Keratinocyte (primary cell): Measurements from ENCODE around the gene KIF21A. TPM values are rescaled to one million over a fixed set of nuclear protein-coding genes. Genes with fewer than 3 reads are reported as not detected.

Experiments used
- DNase-seq: peaks from one replicate; pipeline ENCODE4 v3.0.0-alpha.2; 2011; ENCODE audit warnings: low read depth, missing footprints, low spot score
- FAIRE-seq: peaks from 2 replicates; lab custom pipeline; 2011; peaks lifted over from hg19 to GRCh38; lab: Jason Lieb, UNC
- H2AFZ ChIP-seq: 2 replicates; pipeline ENCODE4 v1.6.0; 2012; ENCODE audit warnings: low read length, control low read depth, inconsistent platforms; ENCODE audit not compliant: control insufficient read depth
- H3K27ac ChIP-seq: 2 replicates; pipeline ENCODE4 v1.5.1; 2011; ENCODE audit warnings: low read length; ENCODE audit not compliant: control insufficient read depth, insufficient read depth
- H3K27me3 ChIP-seq: 3 replicates; pipeline ENCODE4 v1.6.0; 2011; ENCODE audit warnings: low read length; ENCODE audit not compliant: control insufficient read depth, insufficient read depth; ENCODE audit errors: extremely low read depth
- H3K36me3 ChIP-seq, 2 experiments: 2 replicates in 1 of 2; 3 replicates in 1 of 2; pipeline ENCODE4 v1.5.1; 2011; ENCODE audit warnings: low read length in 2 of 2, mild to moderate bottlenecking in 1 of 2; ENCODE audit not compliant: control insufficient read depth in 2 of 2, insufficient read depth in 2 of 2; ENCODE audit errors: extremely low read depth in 1 of 2
- H3K4me1 ChIP-seq: 3 replicates; pipeline ENCODE4 v1.5.1; 2011; ENCODE audit warnings: low read length; ENCODE audit not compliant: control insufficient read depth, insufficient read depth; ENCODE audit errors: extremely low read depth
- H3K4me2 ChIP-seq: 3 replicates; pipeline ENCODE4 v1.6.0; 2011; ENCODE audit warnings: low read depth, low read length; ENCODE audit not compliant: control insufficient read depth, insufficient read depth; ENCODE audit errors: extremely low read depth
- H3K4me3 ChIP-seq, 3 experiments: fragments of 200-600 bp in 1 of 3; sonication (generic) in 1 of 3; 2 replicates in 2 of 3; 3 replicates in 1 of 3; pipeline ENCODE4 v1.5.1; 2011 to 2016; ENCODE audit warnings: low read length in 3 of 3, mild to moderate bottlenecking in 3 of 3, control low read depth in 2 of 3, inconsistent platforms in 1 of 3, low read depth in 1 of 3, mixed read lengths in 1 of 3, mixed run types in 1 of 3, moderate library complexity in 1 of 3; ENCODE audit not compliant: control insufficient read depth in 2 of 3, insufficient read depth in 2 of 3; ENCODE audit errors: extremely low read depth in 1 of 3
- H3K79me2 ChIP-seq: 2 replicates; pipeline ENCODE4 v1.6.0; 2012; ENCODE audit warnings: low read length; ENCODE audit not compliant: control insufficient read depth, insufficient read depth
- H3K9ac ChIP-seq: 3 replicates; pipeline ENCODE4 v1.6.0; 2011; ENCODE audit warnings: low read length; ENCODE audit not compliant: control insufficient read depth, insufficient read depth; ENCODE audit errors: extremely low read depth
- H3K9me1 ChIP-seq: 3 replicates; pipeline ENCODE4 v1.6.0; 2011; ENCODE audit warnings: low read length; ENCODE audit not compliant: control insufficient read depth, insufficient read depth; ENCODE audit errors: extremely low read depth
- H3K9me3 ChIP-seq: 2 replicates; pipeline ENCODE4 v1.5.1; 2012; ENCODE audit warnings: low read depth, low read length; ENCODE audit not compliant: control insufficient read depth
- H4K20me1 ChIP-seq: 3 replicates; pipeline ENCODE4 v1.6.0; 2011; ENCODE audit warnings: low read length; ENCODE audit not compliant: control insufficient read depth, insufficient read depth; ENCODE audit errors: extremely low read depth
- EZH2 ChIP-seq: IDR thresholded peaks from one replicate; pipeline ENCODE4 v1.6.1; 2012; ENCODE audit warnings: inconsistent platforms, mild to moderate bottlenecking, low read length, moderate library complexity
- dilution Hi-C: fragments of 300-500 bp; cut with MboI; formaldehyde crosslinking; loops from one replicate; pipeline ENCODE4 v1.7.0; 2020; ENCODE audit warnings: low sequenced_read_pairs; ENCODE audit not compliant: extremely low pct_ligation_motif_present
- polyA plus RNA-seq, 5 experiments: library from polyadenylated mRNA; depleted of rRNA in 3 of 5; stranded (reverse) in 3 of 5; stranded (forward) in 1 of 5; unstranded in 1 of 5; fragments of >200 nt; gene quantifications; 1 replicate in 1 of 5; 2 replicates in 3 of 5; 3 replicates in 1 of 5; pipeline versions ENCODE4 v1.2.1 to v1.2.3, GENCODE V29; 2011 to 2012; ENCODE audit warnings: missing spikeins in 2 of 5, low read depth in 1 of 5, low replicate concordance in 1 of 5
- TF ChIP-seq, protein P1 (sequence below), 3 experiments: IDR thresholded peaks in 1 of 3; conservative IDR thresholded peaks in 1 of 3; optimal IDR thresholded peaks in 1 of 3; 2 replicates in 2 of 3; 3 replicates in 1 of 3; pipeline versions ENCODE3 to v1.5.1; 2011; ENCODE audit warnings: low read length in 3 of 3, mild to moderate bottlenecking in 3 of 3, moderate library complexity in 2 of 3, control low read depth in 1 of 3, inconsistent platforms in 1 of 3; ENCODE audit not compliant: insufficient read depth in 2 of 3; ENCODE audit errors: extremely low read depth in 1 of 3

Gene KIF21A
- polyA plus RNA-seq, 1 donor (not counting 4 experiments of a cell fraction or from before 2014, with no cell fraction given) = 27.5 TPM

DNA sequence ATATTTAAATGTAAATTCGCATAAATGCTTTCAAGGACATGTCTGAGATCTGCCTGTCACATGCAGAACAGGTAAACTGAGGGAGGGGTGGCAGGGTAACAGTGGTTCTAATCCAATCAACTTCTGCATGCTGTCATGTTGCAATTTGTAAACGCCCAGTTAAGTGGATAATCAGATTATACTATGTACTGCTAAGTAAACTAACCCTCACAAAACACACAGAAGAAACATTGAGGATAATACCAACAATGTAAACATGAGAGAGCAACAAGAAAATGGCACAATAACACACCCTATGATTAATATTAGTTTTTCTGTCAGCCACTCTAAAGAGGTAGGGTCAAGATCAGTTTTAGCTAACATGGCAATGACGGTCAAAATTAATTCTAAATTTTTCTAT is 123.7 kb downstream of the KIF21A start:
- no peak for DNase-seq
- no peak overlapping the region for H2AFZ ChIP-seq
- dilution Hi-C loops = no loop called here
- no peak overlapping the region for H3K4me2 ChIP-seq
- H3K36me3 ChIP-seq = peaks cover 2 to 3% of the 10 kb centered on the region in 2 experiments
- no peaks in the 10 kb centered on the region for H3K4me1 ChIP-seq
- no peaks in the 10 kb centered on the region for H3K27me3 ChIP-seq
- no peaks in the 10 kb centered on the region for H3K79me2 ChIP-seq
- H3K4me3 ChIP-seq = no peak overlapping the region
- no peaks in the 10 kb centered on the region for H3K9me3 ChIP-seq
- H3K9me1 ChIP-seq = no peaks in the 10 kb centered on the region
- no peak for FAIRE-seq
- H3K27ac ChIP-seq = no peak overlapping the region
- H4K20me1 ChIP-seq = no peaks in the 10 kb centered on the region
- no peak overlapping the region for H3K9ac ChIP-seq
- TF ChIP-seq EZH2 = no peak
- TF ChIP-seq, protein P1, sequence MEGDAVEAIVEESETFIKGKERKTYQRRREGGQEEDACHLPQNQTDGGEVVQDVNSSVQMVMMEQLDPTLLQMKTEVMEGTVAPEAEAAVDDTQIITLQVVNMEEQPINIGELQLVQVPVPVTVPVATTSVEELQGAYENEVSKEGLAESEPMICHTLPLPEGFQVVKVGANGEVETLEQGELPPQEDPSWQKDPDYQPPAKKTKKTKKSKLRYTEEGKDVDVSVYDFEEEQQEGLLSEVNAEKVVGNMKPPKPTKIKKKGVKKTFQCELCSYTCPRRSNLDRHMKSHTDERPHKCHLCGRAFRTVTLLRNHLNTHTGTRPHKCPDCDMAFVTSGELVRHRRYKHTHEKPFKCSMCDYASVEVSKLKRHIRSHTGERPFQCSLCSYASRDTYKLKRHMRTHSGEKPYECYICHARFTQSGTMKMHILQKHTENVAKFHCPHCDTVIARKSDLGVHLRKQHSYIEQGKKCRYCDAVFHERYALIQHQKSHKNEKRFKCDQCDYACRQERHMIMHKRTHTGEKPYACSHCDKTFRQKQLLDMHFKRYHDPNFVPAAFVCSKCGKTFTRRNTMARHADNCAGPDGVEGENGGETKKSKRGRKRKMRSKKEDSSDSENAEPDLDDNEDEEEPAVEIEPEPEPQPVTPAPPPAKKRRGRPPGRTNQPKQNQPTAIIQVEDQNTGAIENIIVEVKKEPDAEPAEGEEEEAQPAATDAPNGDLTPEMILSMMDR (optimal IDR thresholded peaks at IDR 0.05 in 1 of 3, IDR thresholded peaks at IDR 0.05 in 1 of 3, conservative IDR thresholded peaks at IDR 0.05 in 1 of 3; ENCODE audit: extremely low read depth in 1 of 3, insufficient read depth in 2 of 3, low read length in 3 of 3) = no peak

DNA sequence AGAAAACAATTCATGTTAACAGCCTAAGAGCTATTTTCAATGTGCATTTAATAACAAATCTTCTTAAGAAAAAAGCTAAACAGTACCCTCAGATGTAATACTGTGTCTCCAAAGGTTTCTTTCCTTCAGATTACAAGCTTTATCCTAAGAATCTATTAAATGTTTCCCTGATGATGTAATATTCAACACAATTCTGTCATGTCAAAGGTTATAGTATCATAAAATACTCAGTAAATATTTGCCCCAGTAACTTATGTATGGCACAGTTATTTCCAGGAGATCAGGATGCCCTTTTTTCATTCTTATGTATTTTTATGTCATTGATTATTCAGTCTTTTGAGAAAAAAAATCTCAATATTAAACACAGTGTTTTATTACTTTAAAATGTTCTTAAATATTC is 128.4 kb downstream of the KIF21A start:
- H3K36me3 ChIP-seq = peaks cover 1 to 6% of the 10 kb centered on the region in 2 experiments
- H2AFZ ChIP-seq = no peak overlapping the region
- H3K27ac ChIP-seq = no peak overlapping the region
- dilution Hi-C loops = no loop called here
- no peaks in the 10 kb centered on the region for H3K9me1 ChIP-seq
- FAIRE-seq (no peak), DNase-seq (no peak)
- no peaks in the 10 kb centered on the region for H4K20me1 ChIP-seq
- no peaks in the 10 kb centered on the region for H3K4me1 ChIP-seq
- H3K9ac ChIP-seq = no peak overlapping the region
- no peaks in the 10 kb centered on the region for H3K9me3 ChIP-seq
- H3K4me3 ChIP-seq = no peak overlapping the region
- H3K79me2 ChIP-seq = no peaks in the 10 kb centered on the region
- H3K27me3 ChIP-seq = no peaks in the 10 kb centered on the region
- TF ChIP-seq, protein P1 (optimal IDR thresholded peaks at IDR 0.05 in 1 of 3, IDR thresholded peaks at IDR 0.05 in 1 of 3, conservative IDR thresholded peaks at IDR 0.05 in 1 of 3; ENCODE audit: extremely low read depth in 1 of 3, insufficient read depth in 2 of 3, low read length in 3 of 3) = no peak
- no peak for TF ChIP-seq EZH2
- H3K4me2 ChIP-seq = no peak overlapping the region
